ENCODE results near the gene P2RX1. TPM values are rescaled to one million over a fixed set of nuclear protein-coding genes. Genes with fewer than 3 reads are reported as not detected.
"Not testable (repeated sequence)": the region's sequence is repeated elsewhere in the genome, so short reads cannot be mapped to it uniquely, and the experiment has no call there.

P2RX1 gene
- total RNA-seq, 1 experiment from 2014 or later, result not detected

DNA sequence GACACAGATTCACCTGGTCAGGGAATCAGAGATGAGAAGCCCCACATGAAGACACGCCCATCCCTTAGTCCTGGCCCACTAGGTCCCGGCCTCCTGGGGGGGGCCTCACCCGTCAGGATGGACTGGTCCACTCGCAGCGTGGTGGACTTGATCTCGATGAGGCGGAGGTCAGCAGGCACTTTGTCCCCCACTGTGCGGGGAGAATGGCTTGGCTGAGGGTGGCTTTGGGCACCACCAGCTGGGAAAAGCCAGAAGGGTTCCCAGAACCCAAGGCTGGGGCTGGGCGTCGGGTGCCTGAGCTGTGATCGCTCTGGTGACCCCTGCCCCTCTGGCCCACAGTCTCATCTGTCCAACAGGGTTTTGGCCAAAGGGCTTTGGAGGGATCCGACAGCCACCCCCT is 34.3 kb upstream of the P2RX1 start:
- Histone ChIP-seq H3K4me2 (no peak overlapping the region), H3K9me3 (ENCODE audit: insufficient read depth, low read depth) (no peaks in the 10 kb centered on the region), H2AFZ (no peak overlapping the region), H3K9me2 (ENCODE audit: insufficient read depth) (no peaks in the 10 kb centered on the region), H3K79me2 (ENCODE audit: low read depth) (no peaks in the 10 kb centered on the region), H3K36me3 (ENCODE audit: low read depth) (no peaks in the 10 kb centered on the region), H3K27me3 (ENCODE audit: insufficient read depth, low read depth) (no peaks in the 10 kb centered on the region), H3K4me3 (no peak overlapping the region), H3F3A (ENCODE audit: insufficient read depth, low read depth) (peaks cover under 1% of the 10 kb centered on the region; the same call in 1 of the 2 replicates), H3K27ac (no peak overlapping the region), H3K4me1 (replicated peaks; ENCODE audit: insufficient read depth) (no peaks in the 10 kb centered on the region), H4K20me1 (ENCODE audit: insufficient read depth) (no peaks in the 10 kb centered on the region)
- no peak for TF ChIP-seq EZH2 (IDR thresholded peaks at IDR 0.05; ENCODE audit: low read depth)
- TF ChIP-seq, protein P1, sequence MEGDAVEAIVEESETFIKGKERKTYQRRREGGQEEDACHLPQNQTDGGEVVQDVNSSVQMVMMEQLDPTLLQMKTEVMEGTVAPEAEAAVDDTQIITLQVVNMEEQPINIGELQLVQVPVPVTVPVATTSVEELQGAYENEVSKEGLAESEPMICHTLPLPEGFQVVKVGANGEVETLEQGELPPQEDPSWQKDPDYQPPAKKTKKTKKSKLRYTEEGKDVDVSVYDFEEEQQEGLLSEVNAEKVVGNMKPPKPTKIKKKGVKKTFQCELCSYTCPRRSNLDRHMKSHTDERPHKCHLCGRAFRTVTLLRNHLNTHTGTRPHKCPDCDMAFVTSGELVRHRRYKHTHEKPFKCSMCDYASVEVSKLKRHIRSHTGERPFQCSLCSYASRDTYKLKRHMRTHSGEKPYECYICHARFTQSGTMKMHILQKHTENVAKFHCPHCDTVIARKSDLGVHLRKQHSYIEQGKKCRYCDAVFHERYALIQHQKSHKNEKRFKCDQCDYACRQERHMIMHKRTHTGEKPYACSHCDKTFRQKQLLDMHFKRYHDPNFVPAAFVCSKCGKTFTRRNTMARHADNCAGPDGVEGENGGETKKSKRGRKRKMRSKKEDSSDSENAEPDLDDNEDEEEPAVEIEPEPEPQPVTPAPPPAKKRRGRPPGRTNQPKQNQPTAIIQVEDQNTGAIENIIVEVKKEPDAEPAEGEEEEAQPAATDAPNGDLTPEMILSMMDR (conservative IDR thresholded peaks at IDR 0.05), result no peak
- BruUV-seq (replicated peaks), result no TSS peak
- ChIA-PET CTCF (no interaction called here), POLR2A (ENCODE audit: unreplicated experiment) (no interaction called here)
- no peak for DNase-seq
- intact Hi-C loops (cut with micrococcal nuclease; ENCODE audit: unreplicated experiment), result no loop called here

DNA sequence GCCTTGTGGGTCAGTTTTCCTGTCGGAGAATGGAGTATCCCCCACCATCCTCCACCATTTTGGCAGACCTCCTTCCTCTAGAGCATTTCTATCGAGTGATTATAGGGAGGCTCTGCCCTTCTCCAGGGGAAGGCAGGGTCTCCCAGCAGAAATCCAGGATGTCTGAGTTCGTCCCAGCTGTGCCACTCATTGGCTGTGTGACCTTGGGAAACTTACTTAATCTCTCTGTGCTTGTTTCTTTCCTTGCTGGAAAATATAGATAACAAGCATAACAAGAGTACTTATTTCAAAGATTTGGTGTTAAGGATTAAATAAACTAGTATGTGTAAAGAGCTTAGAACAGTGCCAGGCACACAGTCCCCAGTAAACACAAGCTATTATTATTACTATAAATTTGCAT is 33.2 kb upstream of the P2RX1 start:
- Histone ChIP-seq H3K27me3 (ENCODE audit: insufficient read depth, low read depth) (no peaks in the 10 kb centered on the region), H3K4me1 (replicated peaks; ENCODE audit: insufficient read depth) (no peaks in the 10 kb centered on the region), H3K36me3 (ENCODE audit: low read depth) (no peaks in the 10 kb centered on the region), H4K20me1 (ENCODE audit: insufficient read depth) (no peaks in the 10 kb centered on the region), H2AFZ (no peak overlapping the region), H3K4me3 (no peak overlapping the region), H3K9me3 (ENCODE audit: insufficient read depth, low read depth) (no peaks in the 10 kb centered on the region), H3K9me2 (ENCODE audit: insufficient read depth) (no peaks in the 10 kb centered on the region), H3K4me2 (no peak overlapping the region), H3K79me2 (ENCODE audit: low read depth) (no peaks in the 10 kb centered on the region), H3K27ac (no peak overlapping the region), H3F3A (ENCODE audit: insufficient read depth, low read depth) (peaks cover 7% of the 10 kb centered on the region; the same call in 1 of the 2 replicates)
- BruUV-seq (replicated peaks), result no TSS peak
- intact Hi-C loops (cut with micrococcal nuclease; ENCODE audit: unreplicated experiment), result no loop called here
- TF ChIP-seq, protein P1 (conservative IDR thresholded peaks at IDR 0.05), result no peak
- no peak for TF ChIP-seq EZH2 (IDR thresholded peaks at IDR 0.05; ENCODE audit: low read depth)
- ChIA-PET POLR2A (ENCODE audit: unreplicated experiment) (no interaction called here), CTCF (interaction anchor here (0.7 kb wide), 1 partner anchor 117 kb away, joined by 3 read pairs; no protein-coding TSS in a partner anchor)
- no peak for DNase-seq

DNA sequence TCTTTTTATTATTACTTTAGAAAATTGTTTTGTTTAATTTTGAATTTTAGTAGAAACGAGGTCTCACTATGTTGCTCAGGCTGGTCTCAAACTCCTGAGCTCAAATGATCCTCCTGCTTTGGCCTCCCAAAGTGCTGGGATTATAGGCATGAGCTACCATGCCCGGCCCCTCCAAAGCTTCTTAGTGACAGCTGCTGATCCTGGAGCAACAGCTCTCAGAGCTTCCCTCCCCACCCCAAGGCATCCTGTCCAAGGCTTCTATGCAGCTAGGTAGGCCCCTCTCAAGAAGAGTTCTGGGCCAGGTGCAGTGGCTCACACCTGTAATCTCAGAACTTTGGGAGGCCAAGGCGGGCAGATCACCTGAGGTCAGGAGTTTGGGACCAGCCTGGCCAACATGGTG is 32.3 kb upstream of the P2RX1 start:
- H3K9me2 ChIP-seq (ENCODE audit: insufficient read depth); H3K36me3 ChIP-seq (ENCODE audit: low read depth); H3K79me2 ChIP-seq (ENCODE audit: low read depth); H4K20me1 ChIP-seq (ENCODE audit: insufficient read depth); H3F3A ChIP-seq (ENCODE audit: insufficient read depth, low read depth); H3K4me2 ChIP-seq; H3K27ac ChIP-seq; BruUV-seq (replicated peaks); intact Hi-C loops (cut with micrococcal nuclease; ENCODE audit: unreplicated experiment); H3K4me3 ChIP-seq; H2AFZ ChIP-seq; H3K27me3 ChIP-seq (ENCODE audit: insufficient read depth, low read depth); H3K9me3 ChIP-seq (ENCODE audit: insufficient read depth, low read depth); H3K4me1 ChIP-seq (replicated peaks; ENCODE audit: insufficient read depth); CTCF ChIA-PET; DNase-seq: not testable (repeated sequence)
- POLR2A ChIA-PET (ENCODE audit: unreplicated experiment), result interaction anchor here (0.6 kb wide), 2 partner anchors 331 to 566 kb away, joined by 4 to 6 read pairs; no protein-coding TSS in a partner anchor

DNA sequence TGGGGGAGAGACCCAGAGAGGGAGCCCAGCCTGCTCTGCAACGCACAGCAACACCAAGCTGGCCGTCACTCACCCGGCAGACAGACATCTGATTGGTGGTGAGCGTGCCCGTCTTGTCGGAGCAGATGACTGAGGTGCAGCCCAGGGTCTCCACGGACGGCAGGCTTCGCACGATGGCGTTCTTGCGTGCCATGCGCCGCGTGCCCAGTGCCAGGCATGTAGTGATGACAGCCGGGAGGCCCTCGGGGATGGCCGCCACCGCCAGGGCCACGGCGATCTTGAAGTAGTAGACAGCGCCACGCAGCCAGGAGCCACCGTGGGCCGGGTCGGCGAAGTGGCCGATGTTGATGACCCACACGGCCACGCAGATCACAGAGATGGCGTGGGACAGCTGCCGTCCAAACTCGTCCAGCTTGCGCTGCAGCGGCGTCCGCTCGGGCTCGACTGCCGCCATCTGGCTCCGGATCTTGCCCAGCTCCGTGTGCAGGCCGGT is 31.1 kb upstream of the P2RX1 start:
- Histone ChIP-seq H3K36me3 (ENCODE audit: low read depth) (no peaks in the 10 kb centered on the region), H3K9me3 (ENCODE audit: insufficient read depth, low read depth) (no peaks in the 10 kb centered on the region), H3K27ac (no peak overlapping the region), H3K9me2 (ENCODE audit: insufficient read depth) (no peaks in the 10 kb centered on the region), H3K4me2 (no peak overlapping the region), H3K27me3 (ENCODE audit: insufficient read depth, low read depth) (no peaks in the 10 kb centered on the region), H3K79me2 (ENCODE audit: low read depth) (no peaks in the 10 kb centered on the region), H2AFZ (no peak overlapping the region), H3F3A (ENCODE audit: insufficient read depth, low read depth) (peaks cover 7% of the 10 kb centered on the region; the same call in 1 of the 2 replicates), H3K4me1 (replicated peaks; ENCODE audit: insufficient read depth) (no peaks in the 10 kb centered on the region), H4K20me1 (ENCODE audit: insufficient read depth) (no peaks in the 10 kb centered on the region), H3K4me3 (no peak overlapping the region)
- TF ChIP-seq, protein P1 (conservative IDR thresholded peaks at IDR 0.05), result no peak
- no peak for TF ChIP-seq EZH2 (IDR thresholded peaks at IDR 0.05; ENCODE audit: low read depth)
- intact Hi-C loops (cut with micrococcal nuclease; ENCODE audit: unreplicated experiment), result no loop called here
- no peak for DNase-seq
- ChIA-PET POLR2A (ENCODE audit: unreplicated experiment) (no interaction called here), CTCF (no interaction called here)
- no TSS peak for BruUV-seq (replicated peaks)

All from PC-9 (cell line).